Measurements from ENCODE around the gene PARD3. TPM values are rescaled to one million over a fixed set of nuclear protein-coding genes. Genes with fewer than 3 reads are reported as not detected.
"Not testable (repeated sequence)": the region's sequence is repeated elsewhere in the genome, so short reads cannot be mapped to it uniquely, and the experiment has no call there.

The PARD3 gene
- total RNA-seq, 1 experiment from 2014 or later: 51.8 TPM

DNA sequence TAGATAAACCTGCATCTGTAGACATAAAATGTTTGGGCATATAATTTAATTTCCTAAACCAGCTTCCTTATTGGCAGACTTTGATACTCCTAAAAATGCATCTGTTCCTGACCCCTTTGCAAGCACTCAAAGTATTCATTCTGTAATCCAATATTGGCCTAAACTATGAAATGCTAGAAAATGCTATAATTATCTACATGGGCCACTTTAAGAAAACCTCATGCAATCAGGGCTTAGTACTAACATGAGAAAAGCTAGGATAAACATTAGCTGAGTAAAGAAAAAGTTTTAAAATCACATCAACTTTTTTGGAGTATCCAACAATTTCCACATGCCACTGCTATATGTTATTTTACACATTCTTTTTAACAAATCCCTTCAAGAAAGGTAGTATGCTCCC lies 57.2 kb downstream of the PARD3 start:
- no peaks in the 10 kb centered on the region for H3K27me3 Mint-ChIP-seq (ENCODE audit: low read depth)
- no peaks in the 10 kb centered on the region for H3K36me3 Mint-ChIP-seq
- DNase-seq (ENCODE audit: low spot score): no peak
- H3K27ac Mint-ChIP-seq: no peak overlapping the region
- ChIA-PET POLR2A (no interaction called here), CTCF (interaction anchor here (1.2 kb wide), 1 partner anchor 25 kb away, joined by 5 read pairs; no protein-coding TSS in a partner anchor)
- no peak for ATAC-seq
- TF ChIP-seq NR1H2 (CRISPR knock-in tag; IDR thresholded peaks at IDR 0.05) (no peak), ATF2 (CRISPR knock-in tag; IDR thresholded peaks at IDR 0.05; ENCODE audit: borderline replicate concordance, low read depth) (no peak), NR2C2 (CRISPR knock-in tag; IDR thresholded peaks at IDR 0.05) (no peak), NFE2L1 (CRISPR knock-in tag; IDR thresholded peaks at IDR 0.05) (no peak), ZBTB21 (CRISPR knock-in tag; IDR thresholded peaks at IDR 0.05; ENCODE audit: borderline replicate concordance) (no peak), RELA (CRISPR knock-in tag; IDR thresholded peaks at IDR 0.05; ENCODE audit: borderline replicate concordance) (no peak), ZNF671 (CRISPR knock-in tag; IDR thresholded peaks at IDR 0.05) (no peak), CTCF (IDR thresholded peaks at IDR 0.05) (no peak)
- TF ChIP-seq, protein P1, sequence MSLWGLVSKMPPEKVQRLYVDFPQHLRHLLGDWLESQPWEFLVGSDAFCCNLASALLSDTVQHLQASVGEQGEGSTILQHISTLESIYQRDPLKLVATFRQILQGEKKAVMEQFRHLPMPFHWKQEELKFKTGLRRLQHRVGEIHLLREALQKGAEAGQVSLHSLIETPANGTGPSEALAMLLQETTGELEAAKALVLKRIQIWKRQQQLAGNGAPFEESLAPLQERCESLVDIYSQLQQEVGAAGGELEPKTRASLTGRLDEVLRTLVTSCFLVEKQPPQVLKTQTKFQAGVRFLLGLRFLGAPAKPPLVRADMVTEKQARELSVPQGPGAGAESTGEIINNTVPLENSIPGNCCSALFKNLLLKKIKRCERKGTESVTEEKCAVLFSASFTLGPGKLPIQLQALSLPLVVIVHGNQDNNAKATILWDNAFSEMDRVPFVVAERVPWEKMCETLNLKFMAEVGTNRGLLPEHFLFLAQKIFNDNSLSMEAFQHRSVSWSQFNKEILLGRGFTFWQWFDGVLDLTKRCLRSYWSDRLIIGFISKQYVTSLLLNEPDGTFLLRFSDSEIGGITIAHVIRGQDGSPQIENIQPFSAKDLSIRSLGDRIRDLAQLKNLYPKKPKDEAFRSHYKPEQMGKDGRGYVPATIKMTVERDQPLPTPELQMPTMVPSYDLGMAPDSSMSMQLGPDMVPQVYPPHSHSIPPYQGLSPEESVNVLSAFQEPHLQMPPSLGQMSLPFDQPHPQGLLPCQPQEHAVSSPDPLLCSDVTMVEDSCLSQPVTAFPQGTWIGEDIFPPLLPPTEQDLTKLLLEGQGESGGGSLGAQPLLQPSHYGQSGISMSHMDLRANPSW (CRISPR knock-in tag; conservative IDR thresholded peaks at IDR 0.05; ENCODE audit: low read depth): no peak
- TF ChIP-seq, protein P2, sequence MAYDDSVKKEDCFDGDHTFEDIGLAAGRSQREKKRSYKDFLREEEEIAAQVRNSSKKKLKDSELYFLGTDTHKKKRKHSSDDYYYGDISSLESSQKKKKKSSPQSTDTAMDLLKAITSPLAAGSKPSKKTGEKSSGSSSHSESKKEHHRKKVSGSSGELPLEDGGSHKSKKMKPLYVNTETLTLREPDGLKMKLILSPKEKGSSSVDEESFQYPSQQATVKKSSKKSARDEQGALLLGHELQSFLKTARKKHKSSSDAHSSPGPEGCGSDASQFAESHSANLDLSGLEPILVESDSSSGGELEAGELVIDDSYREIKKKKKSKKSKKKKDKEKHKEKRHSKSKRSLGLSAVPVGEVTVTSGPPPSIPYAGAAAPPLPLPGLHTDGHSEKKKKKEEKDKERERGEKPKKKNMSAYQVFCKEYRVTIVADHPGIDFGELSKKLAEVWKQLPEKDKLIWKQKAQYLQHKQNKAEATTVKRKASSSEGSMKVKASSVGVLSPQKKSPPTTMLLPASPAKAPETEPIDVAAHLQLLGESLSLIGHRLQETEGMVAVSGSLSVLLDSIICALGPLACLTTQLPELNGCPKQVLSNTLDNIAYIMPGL (CRISPR knock-in tag; IDR thresholded peaks at IDR 0.05): no peak
- H3K4me1 Mint-ChIP-seq: peaks cover 44% of the 10 kb centered on the region
- no peaks in the 10 kb centered on the region for H3K9me3 Mint-ChIP-seq
- H3K4me3 Mint-ChIP-seq: no peak overlapping the region

DNA sequence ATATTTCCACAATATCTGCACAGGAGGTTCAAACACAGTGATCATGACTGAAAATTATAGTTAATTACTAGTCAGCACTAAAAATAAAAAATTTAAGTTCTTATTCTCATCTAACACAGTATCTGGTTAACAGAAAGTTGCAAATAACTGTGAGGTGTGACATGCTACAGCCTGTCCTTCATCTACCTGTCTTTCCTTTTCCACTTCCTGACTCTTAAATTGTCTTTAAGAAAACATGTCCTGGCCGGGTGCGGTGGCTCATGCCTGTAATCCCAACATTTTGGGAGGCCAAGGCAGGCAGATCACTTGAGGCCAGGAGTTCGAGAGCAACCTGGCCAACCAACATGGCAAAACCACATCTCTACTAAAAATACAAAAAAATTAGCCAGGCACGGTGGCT lies 57.9 kb downstream of the PARD3 start:
- DNase-seq (ENCODE audit: low spot score); CTCF ChIA-PET; ATAC-seq; POLR2A ChIA-PET; H3K9me3 Mint-ChIP-seq; H3K36me3 Mint-ChIP-seq; H3K27me3 Mint-ChIP-seq (ENCODE audit: low read depth); H3K4me3 Mint-ChIP-seq: not testable (repeated sequence)
- peak overlapping the region; percentile 78; the same call in 1 of the 2 replicates for H3K27ac Mint-ChIP-seq
- H3K4me1 Mint-ChIP-seq: peaks cover 46% of the 10 kb centered on the region

DNA sequence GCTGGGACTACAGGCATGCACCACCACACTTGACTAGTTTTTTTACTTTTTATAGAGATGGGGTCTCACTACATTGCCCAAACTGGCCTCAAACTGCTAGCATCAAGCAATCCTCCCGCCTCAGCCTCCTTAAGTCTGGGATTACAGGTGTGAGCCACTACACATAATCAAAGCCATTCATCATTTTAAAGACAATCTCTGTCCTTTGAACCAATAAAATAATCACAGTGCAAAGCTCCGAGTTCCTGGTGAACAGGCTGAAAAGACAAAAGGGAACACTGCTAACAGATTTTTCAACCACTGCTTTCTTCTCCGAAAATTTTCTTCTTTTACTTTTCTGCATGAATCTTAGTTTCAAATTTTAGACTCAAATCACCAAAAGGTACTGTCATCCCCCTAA lies 58.5 kb downstream of the PARD3 start:
- ATAC-seq (no peak), DNase-seq (ENCODE audit: low spot score) (no peak)
- TF ChIP-seq SOX15 (CRISPR knock-in tag; IDR thresholded peaks at IDR 0.05): no peak
- TF ChIP-seq ZNF281 (CRISPR knock-in tag; IDR thresholded peaks at IDR 0.05): no peak
- TF ChIP-seq, protein P3, sequence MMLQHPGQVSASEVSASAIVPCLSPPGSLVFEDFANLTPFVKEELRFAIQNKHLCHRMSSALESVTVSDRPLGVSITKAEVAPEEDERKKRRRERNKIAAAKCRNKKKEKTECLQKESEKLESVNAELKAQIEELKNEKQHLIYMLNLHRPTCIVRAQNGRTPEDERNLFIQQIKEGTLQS (CRISPR knock-in tag; conservative IDR thresholded peaks at IDR 0.05): no peak
- TF ChIP-seq ZNF317 (CRISPR knock-in tag; IDR thresholded peaks at IDR 0.05; ENCODE audit: borderline replicate concordance, low read depth): no peak
- Mint-ChIP-seq H3K4me1 (peaks cover 45% of the 10 kb centered on the region), H3K4me3 (no peak overlapping the region), H3K9me3 (no peaks in the 10 kb centered on the region), H3K36me3 (no peaks in the 10 kb centered on the region), H3K27me3 (ENCODE audit: low read depth) (no peaks in the 10 kb centered on the region), H3K27ac (no peak overlapping the region)
- CTCF ChIA-PET: interaction anchor here (0.6 to 0.9 kb wide), 6 partner anchors 15 to 363 kb away, joined by 3 to 5 read pairs (median 4); no protein-coding TSS in a partner anchor
- POLR2A ChIA-PET: interaction anchor here (0.6 kb wide), 3 partner anchors 11 to 20 kb away, joined by 3 to 4 read pairs (median 3); no protein-coding TSS in a partner anchor
